Naive thymus-derived CD4-positive, alpha-beta T cell (primary cell): ENCODE measurements around the gene CTCFL. TPM values are rescaled to one million over a fixed set of nuclear protein-coding genes. Genes with fewer than 3 reads are reported as not detected.

Experiments
- ATAC-seq: fragments of 150-1000 bp; cut with Tn5 transposase; 2 replicates; pipeline ENCODE4 v1.10.0; 2021; ENCODE audit warnings: mild to moderate bottlenecking, moderate library complexity
- CTCF ChIA-PET: fragments of 350-600 bp; sonication (Branson Sonifier 250); formaldehyde crosslinking; loops from one replicate; lab custom pipeline; 2021; ENCODE audit warnings: antibody characterized with exemption; lab: Charles Lee
- POLR2A ChIA-PET: fragments of 350-600 bp; sonication (Branson Sonifier 250); formaldehyde crosslinking; loops from one replicate; lab custom pipeline; 2021; ENCODE audit warnings: antibody characterized with exemption, inconsistent platforms; lab: Charles Lee
- DNase-seq, 9 donors: peaks; one replicate each; pipeline versions ENCODE4 v3.0.0 to v3.0.0-alpha.2; 2020 to 2022; ENCODE audit warnings: mixed read lengths in 1 of 9
- H3K27ac ChIP-seq: one replicate; pipeline ENCODE4 v1.7.0; 2013; ENCODE audit warnings: mild to moderate bottlenecking, low read depth, low read length, moderate library complexity
- H3K27me3 ChIP-seq, 2 donors: one replicate each; pipeline ENCODE4 v1.7.0; 2013; ENCODE audit warnings: low read length in 2 of 2, mild to moderate bottlenecking in 2 of 2, moderate library complexity in 2 of 2; ENCODE audit not compliant: control insufficient read depth in 2 of 2, insufficient read depth in 2 of 2
- H3K36me3 ChIP-seq, 3 experiments: 1 replicate in 2 of 3; 2 replicates in 1 of 3; pipeline ENCODE4 v1.7.0; 2013; ENCODE audit warnings: low read length in 3 of 3, mild to moderate bottlenecking in 3 of 3, moderate library complexity in 1 of 3; ENCODE audit not compliant: insufficient read depth in 3 of 3, control insufficient read depth in 2 of 3
- H3K4me1 ChIP-seq, 2 donors: one replicate each; pipeline ENCODE4 v1.7.0; 2013; ENCODE audit warnings: low read length in 2 of 2, mild to moderate bottlenecking in 2 of 2, moderate library complexity in 1 of 2; ENCODE audit not compliant: control insufficient read depth in 2 of 2, insufficient read depth in 2 of 2
- H3K4me3 ChIP-seq: 2 replicates; pipeline ENCODE4 v1.7.0; 2013; ENCODE audit warnings: mild to moderate bottlenecking, low read length
- H3K9me3 ChIP-seq, 3 experiments: 1 replicate in 2 of 3; 2 replicates in 1 of 3; pipeline ENCODE4 v1.7.0; 2013; ENCODE audit warnings: low read length in 3 of 3; ENCODE audit not compliant: control insufficient read depth in 2 of 3
- H3K27ac Mint-ChIP-seq, 9 donors: one replicate each; pipeline ENCODE4 v1.8.0; 2020 to 2022; ENCODE audit warnings: mixed read lengths in 9 of 9, mild to moderate bottlenecking in 8 of 9, moderate library complexity in 5 of 9, inconsistent platforms in 2 of 9
- H3K27me3 Mint-ChIP-seq, 5 donors: one replicate each; pipeline ENCODE4 v1.8.0; 2021 to 2022; ENCODE audit warnings: mixed read lengths in 5 of 5, mild to moderate bottlenecking in 1 of 5
- H3K36me3 Mint-ChIP-seq, 5 donors: one replicate each; pipeline ENCODE4 v1.8.0; 2020 to 2022; ENCODE audit warnings: mixed read lengths in 5 of 5, mild to moderate bottlenecking in 3 of 5, inconsistent platforms in 1 of 5
- H3K4me1 Mint-ChIP-seq, 7 donors: one replicate each; pipeline ENCODE4 v1.8.0; 2020 to 2022; ENCODE audit warnings: mixed read lengths in 7 of 7, mild to moderate bottlenecking in 3 of 7, inconsistent platforms in 1 of 7
- H3K4me3 Mint-ChIP-seq, 10 donors: one replicate each; pipeline ENCODE4 v1.8.0; 2020 to 2022; ENCODE audit warnings: mild to moderate bottlenecking in 10 of 10, mixed read lengths in 10 of 10, moderate library complexity in 6 of 10, inconsistent platforms in 2 of 10
- H3K9me3 Mint-ChIP-seq, 11 donors: one replicate each; pipeline ENCODE4 v1.8.0; 2020 to 2022; ENCODE audit warnings: mixed read lengths in 11 of 11, mild to moderate bottlenecking in 4 of 11, inconsistent platforms in 1 of 11, moderate library complexity in 1 of 11
- intact Hi-C, 2 donors: fragments of 100-400 bp; cut with micrococcal nuclease; formaldehyde crosslinking; loops; one replicate each; pipeline ENCODE4 v1.15.1; 2023
- polyA plus RNA-seq, 2 donors: library from polyadenylated mRNA; unstranded; fragments of 300-500 nt; fragmentation: Illumina TruSeq; gene quantifications; one replicate each; pipeline ENCODE4 v1.2.3, GENCODE V29; 2021
- total RNA-seq, 6 experiments: library from RNA in 5 of 6; stranded (reverse) in 5 of 6; gene quantifications; 1 replicate in 5 of 6; 2 replicates in 1 of 6; pipeline ENCODE4 v1.2.3 and lab custom pipeline; 2021 to 2026

The CTCFL gene
- total and polyA plus RNA-seq, 7 experiments from 2014 or later, result not detected

GRCh38 chr20:57455386-57455785 is 69.6 kb downstream of the CTCFL start:
- ChIA-PET CTCF (interaction anchor here (0.5 kb wide), 1 partner anchor 56 kb away, joined by 3 read pairs; no protein-coding TSS in a partner anchor), POLR2A (interaction anchor here (1.1 kb wide), 1 partner anchor 9 kb away, joined by 3 read pairs; no protein-coding TSS in a partner anchor)
- no peak for ATAC-seq
- H3K27me3 Mint-ChIP-seq, result peaks cover 0 to 6% (median 0%) of the 10 kb centered on the region in 5 donors
- peaks cover 20 to 36% (median 30%) of the 10 kb centered on the region in 7 donors for H3K4me1 Mint-ChIP-seq
- H3K36me3 ChIP-seq, result no peaks in the 10 kb centered on the region
- DNase-seq, result no peak
- intact Hi-C loops, result no loop called here
- H3K4me3 ChIP-seq, result no peak overlapping the region
- peaks cover 10 to 25% of the 10 kb centered on the region in 2 donors for H3K4me1 ChIP-seq
- no peak overlapping the region for H3K4me3 Mint-ChIP-seq
- no peaks in the 10 kb centered on the region for H3K36me3 Mint-ChIP-seq
- H3K27me3 ChIP-seq, result no peaks in the 10 kb centered on the region
- H3K9me3 Mint-ChIP-seq, result no peaks in the 10 kb centered on the region
- H3K27ac ChIP-seq, result no peak overlapping the region
- peak overlapping the region in 2 of 9 donors; percentile 26 to 48 for H3K27ac Mint-ChIP-seq
- no peaks in the 10 kb centered on the region for H3K9me3 ChIP-seq

DNA sequence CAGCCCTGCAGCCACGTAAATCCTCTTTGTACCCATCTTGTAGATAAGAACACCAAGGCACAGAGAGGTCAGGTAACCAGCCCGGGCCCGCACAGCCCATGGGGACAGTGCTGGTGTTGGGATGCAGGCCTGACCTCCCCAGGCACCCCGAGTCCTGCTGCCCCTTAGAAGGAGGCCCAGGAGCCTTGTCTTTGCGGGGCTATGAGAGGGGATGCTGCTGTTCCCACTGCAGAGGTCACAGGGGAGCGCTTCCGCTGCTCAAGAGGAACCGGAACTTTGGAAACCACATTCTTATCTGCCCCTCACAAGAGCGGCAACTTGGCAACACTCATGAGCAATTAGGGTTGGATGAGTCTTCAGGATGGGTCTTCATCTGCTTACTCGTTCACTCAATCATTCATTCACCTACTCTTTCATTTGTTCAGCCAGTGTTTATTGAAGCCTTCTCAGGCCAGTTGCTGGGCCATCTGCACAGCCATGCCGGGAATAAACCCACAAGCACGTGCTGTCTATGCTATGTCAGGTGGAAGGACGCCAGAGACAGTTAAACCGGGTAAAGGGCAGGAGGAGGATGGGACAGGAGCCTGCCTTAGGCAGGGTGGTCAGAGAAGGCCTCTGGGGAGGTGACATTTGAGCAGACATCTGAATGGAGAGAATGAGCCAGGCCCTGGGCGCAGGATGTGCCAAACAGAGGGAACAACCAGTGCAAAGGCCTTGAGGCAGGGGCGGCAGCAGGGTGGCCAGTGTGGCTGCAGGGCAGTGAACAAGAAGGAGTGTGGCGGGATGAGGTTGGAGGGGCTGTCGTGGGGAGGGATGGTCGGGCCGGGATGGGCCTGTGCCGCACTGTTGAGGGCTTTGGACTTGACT is 72.9 kb downstream of the CTCFL start:
- H3K27ac Mint-ChIP-seq, result peak overlapping the region; percentile 53 to 85 (median 83)
- H3K4me3 Mint-ChIP-seq, result peak overlapping the region; percentile 28 to 73 (median 64)
- Histone ChIP-seq H3K9me3 (no peaks in the 10 kb centered on the region), H3K4me3 (peak overlapping the region; percentile 14), H3K27ac (no peak overlapping the region), H3K4me1 (peaks cover 16 to 37% of the 10 kb centered on the region in 2 donors), H3K36me3 (no peaks in the 10 kb centered on the region), H3K27me3 (no peaks in the 10 kb centered on the region)
- ATAC-seq (peak; percentile 66), DNase-seq (peak in 5 of 9 donors; percentile 17 to 64 (median 33))
- H3K9me3 Mint-ChIP-seq, result no peaks in the 10 kb centered on the region
- no peaks in the 10 kb centered on the region for H3K36me3 Mint-ChIP-seq
- POLR2A ChIA-PET, result interaction anchor here (1.9 to 2.1 kb wide), 2 partner anchors 19 to 54 kb away, joined by 8 read pairs; no protein-coding TSS in a partner anchor
- H3K27me3 Mint-ChIP-seq, result peaks cover 0 to 18% (median 0%) of the 10 kb centered on the region in 5 donors
- CTCF ChIA-PET, result interaction anchor here (0.6 kb wide), 1 partner anchor 92 kb away, joined by 3 read pairs; no protein-coding TSS in a partner anchor
- intact Hi-C loops, result loop anchor here in 1 of 2 donors (2.0 to 5.0 kb wide), 2 partner anchors 19 to 45 kb away; no protein-coding TSS in a partner anchor
- peaks cover 26 to 52% (median 45%) of the 10 kb centered on the region in 7 donors for H3K4me1 Mint-ChIP-seq

DNA sequence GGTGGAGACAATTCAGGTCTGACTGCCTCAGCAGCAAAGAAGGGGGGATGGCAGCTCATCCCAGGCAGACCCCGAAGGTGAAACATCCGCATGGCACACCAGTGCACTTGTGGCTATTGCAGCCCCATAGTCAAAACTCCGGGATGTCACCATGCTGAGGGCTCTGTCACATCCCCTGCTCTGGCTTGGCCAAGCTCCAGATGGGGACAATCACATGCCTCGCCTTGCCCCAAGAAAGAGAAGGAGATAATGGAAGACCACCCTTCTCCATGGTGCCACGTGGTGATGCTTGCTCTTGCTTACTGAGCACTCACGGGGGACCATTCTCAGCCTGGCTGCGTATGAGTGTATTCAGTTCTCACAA is 73.5 kb downstream of the CTCFL start:
- Histone ChIP-seq H3K4me3 (peak overlapping the region; percentile 14), H3K4me1 (peaks cover 16 to 37% of the 10 kb centered on the region in 2 donors), H3K27ac (no peak overlapping the region), H3K9me3 (no peaks in the 10 kb centered on the region), H3K36me3 (no peaks in the 10 kb centered on the region), H3K27me3 (no peaks in the 10 kb centered on the region)
- ChIA-PET POLR2A (interaction anchor here (0.8 to 2.1 kb wide), 4 partner anchors 18 to 59 kb away, joined by 3 to 8 read pairs (median 6); no protein-coding TSS in a partner anchor), CTCF (interaction anchor here (0.6 kb wide), 1 partner anchor 91 kb away, joined by 3 read pairs; no protein-coding TSS in a partner anchor)
- no peak for DNase-seq
- intact Hi-C loops, result loop anchor here in 1 of 2 donors (2.0 to 5.0 kb wide), 2 partner anchors 19 to 46 kb away; no protein-coding TSS in a partner anchor
- Mint-ChIP-seq H3K27ac (peak overlapping the region in 7 of 9 donors; percentile 67 to 85 (median 84)), H3K9me3 (no peaks in the 10 kb centered on the region), H3K36me3 (no peaks in the 10 kb centered on the region), H3K27me3 (peaks cover 0 to 21% (median 0%) of the 10 kb centered on the region in 5 donors), H3K4me1 (peaks cover 26 to 52% (median 46%) of the 10 kb centered on the region in 7 donors), H3K4me3 (peak overlapping the region in 9 of 10 donors; percentile 24 to 73 (median 61))
- no peak for ATAC-seq

GRCh38 chr20:57450931-57451330 is 74.0 kb downstream of the CTCFL start:
- Histone ChIP-seq H3K4me3 (peak overlapping the region; percentile 19), H3K4me1 (peaks cover 16 to 37% of the 10 kb centered on the region in 2 donors), H3K27me3 (no peaks in the 10 kb centered on the region), H3K9me3 (no peaks in the 10 kb centered on the region), H3K36me3 (no peaks in the 10 kb centered on the region), H3K27ac (no peak overlapping the region)
- ATAC-seq, result no peak
- H3K4me3 Mint-ChIP-seq, result peak overlapping the region; percentile 41 to 79 (median 70)
- intact Hi-C loops, result loop anchor here in 1 of 2 donors (2.0 to 5.0 kb wide), 2 partner anchors 18 to 46 kb away; no protein-coding TSS in a partner anchor
- DNase-seq, result no peak
- H3K9me3 Mint-ChIP-seq, result no peaks in the 10 kb centered on the region
- H3K27me3 Mint-ChIP-seq, result peaks cover 0 to 26% (median 0%) of the 10 kb centered on the region in 5 donors
- H3K36me3 Mint-ChIP-seq, result no peaks in the 10 kb centered on the region
- POLR2A ChIA-PET, result interaction anchor here (0.8 to 2.1 kb wide), 4 partner anchors 18 to 59 kb away, joined by 3 to 8 read pairs (median 6); no protein-coding TSS in a partner anchor
- H3K4me1 Mint-ChIP-seq, result peaks cover 26 to 52% (median 46%) of the 10 kb centered on the region in 7 donors
- CTCF ChIA-PET, result interaction anchor here (0.6 kb wide), 2 partner anchors 91 to 172 kb away, joined by 3 read pairs; no protein-coding TSS in a partner anchor
- peak overlapping the region in 7 of 9 donors; percentile 44 to 89 (median 75) for H3K27ac Mint-ChIP-seq

- no peaks in the 10 kb centered on the region for H3K9me3 ChIP-seq
- Mint-ChIP-seq H3K4me3 (peak overlapping the region; percentile 41 to 79 (median 70)), H3K9me3 (no peaks in the 10 kb centered on the region), H3K27ac (peak overlapping the region; percentile 34 to 89 (median 73)), H3K4me1 (peaks cover 26 to 52% (median 46%) of the 10 kb centered on the region in 7 donors), H3K36me3 (no peaks in the 10 kb centered on the region), H3K27me3 (peaks cover 0 to 29% (median 0%) of the 10 kb centered on the region in 5 donors)
- peak overlapping the region; percentile 19 for H3K4me3 ChIP-seq
- no peaks in the 10 kb centered on the region for H3K27me3 ChIP-seq
- POLR2A ChIA-PET, result interaction anchor here (0.8 to 2.1 kb wide), 5 partner anchors 17 to 60 kb away, joined by 3 to 8 read pairs (median 4); partner anchors contain the start of gene RBM38
- ATAC-seq, result peak; percentile 87
- no peaks in the 10 kb centered on the region for H3K36me3 ChIP-seq
- DNase-seq, result peak in 4 of 9 donors; percentile 15 to 28 (median 18)
- CTCF ChIA-PET, result interaction anchor here (0.6 kb wide), 1 partner anchor 172 kb away, joined by 3 read pairs; no protein-coding TSS in a partner anchor
- intact Hi-C loops, result loop anchor here in 1 of 2 donors (2.0 to 5.0 kb wide), 2 partner anchors 18 to 47 kb away; no protein-coding TSS in a partner anchor
- H3K4me1 ChIP-seq, result peaks cover 16 to 37% of the 10 kb centered on the region in 2 donors
- H3K27ac ChIP-seq, result no peak overlapping the region
These were observed 74.5 kb downstream of the CTCFL start for GRCh38 chr20:57450419-57450818.
